NT2/D1 (cell line): ENCODE measurements around the gene SLC5A1.

ENCODE experiments used
- SUZ12 ChIP-seq: IDR thresholded peaks from 2 replicates; pipeline ENCODE4 v1.6.1; 2011; ENCODE audit not compliant: insufficient read length, insufficient read depth; ENCODE audit errors: extremely low read depth
- YY1 ChIP-seq: IDR thresholded peaks from 2 replicates; pipeline ENCODE4 v1.6.1; 2011; ENCODE audit not compliant: insufficient read length, insufficient read depth
- ZNF274 ChIP-seq: IDR thresholded peaks from 2 replicates; pipeline ENCODE4 v1.6.1; 2011; ENCODE audit warnings: mild to moderate bottlenecking, low read depth, low read length

DNA sequence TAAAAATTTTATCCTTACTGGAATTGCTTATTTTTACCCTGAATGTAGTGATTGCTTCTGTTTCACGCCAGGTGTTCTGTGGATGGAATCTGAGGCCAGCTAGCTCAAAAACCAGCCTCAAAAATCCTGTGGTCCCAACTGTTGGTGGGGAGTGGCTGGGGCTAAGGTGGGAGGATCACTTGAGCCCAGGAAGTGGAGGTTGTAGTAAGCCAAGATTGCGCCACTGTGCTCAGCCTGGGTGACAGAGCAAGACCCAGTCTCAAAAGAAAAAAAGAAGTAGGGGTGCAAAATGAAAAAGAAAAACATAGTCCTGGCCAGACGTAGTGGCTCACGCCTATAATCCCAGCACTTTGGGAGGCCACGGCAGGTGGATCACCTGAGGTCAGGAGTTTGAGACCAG, 27.0 kb upstream of the SLC5A1 start:
- TF ChIP-seq YY1 (no peak), ZNF274 (no peak), SUZ12 (no peak)
